Measurements from ENCODE around the gene PLXNA4. TPM values are rescaled to one million over a fixed set of nuclear protein-coding genes. Genes with fewer than 3 reads are reported as not detected.

The PLXNA4 gene
- total and polyA plus RNA-seq, 2 donors: 1.6 to 6.5 TPM

DNA sequence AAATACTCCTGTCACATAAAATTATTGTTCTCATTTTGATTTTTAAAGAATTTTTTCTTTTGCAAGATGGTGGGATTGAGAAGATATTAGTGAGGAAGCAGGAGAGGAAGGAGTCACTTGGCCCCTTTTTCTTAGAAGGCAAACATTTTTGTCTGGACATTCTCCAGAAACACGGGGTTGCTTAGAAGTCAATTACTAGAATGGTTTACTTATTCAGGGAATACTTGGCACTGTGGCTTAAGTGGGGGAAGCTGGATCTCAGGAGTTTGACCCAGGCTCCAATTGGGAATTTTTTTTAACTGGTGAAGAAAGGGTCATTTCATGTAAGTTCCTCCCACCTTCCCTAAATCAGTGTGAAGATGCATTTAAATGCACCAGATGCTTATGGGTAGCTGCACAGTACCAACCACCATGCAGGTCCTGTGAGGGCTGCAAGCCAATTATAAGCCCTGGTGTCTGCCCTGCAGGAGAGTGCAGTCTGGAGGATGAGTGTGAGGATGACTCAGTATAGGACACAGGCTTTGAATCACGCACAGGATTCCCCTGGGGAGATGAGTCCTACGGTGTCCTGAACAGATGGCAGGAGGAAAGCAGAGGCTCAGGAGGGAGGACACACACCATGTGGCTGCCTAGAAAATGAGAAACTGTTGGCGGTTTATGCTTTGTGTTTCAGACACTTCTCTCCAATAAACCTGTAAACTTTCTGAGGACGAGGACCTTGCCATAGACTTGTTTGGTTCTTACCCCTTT, 299.1 kb downstream of the PLXNA4 start:
- DNase-seq (ENCODE audit: extremely low spot score): no peak
- H3K27ac ChIP-seq (ENCODE audit: low read depth): no peak overlapping the region
- H3K36me3 ChIP-seq (ENCODE audit: insufficient read depth): no peaks in the 10 kb centered on the region
- whole genome bisulfite sequencing: 43% methylated on average over 5 of the region's 5 CpGs
- H3K4me1 ChIP-seq (ENCODE audit: insufficient read depth): no peaks in the 10 kb centered on the region
- no peak overlapping the region for H3K4me3 ChIP-seq (ENCODE audit: low read depth, low read length)

DNA sequence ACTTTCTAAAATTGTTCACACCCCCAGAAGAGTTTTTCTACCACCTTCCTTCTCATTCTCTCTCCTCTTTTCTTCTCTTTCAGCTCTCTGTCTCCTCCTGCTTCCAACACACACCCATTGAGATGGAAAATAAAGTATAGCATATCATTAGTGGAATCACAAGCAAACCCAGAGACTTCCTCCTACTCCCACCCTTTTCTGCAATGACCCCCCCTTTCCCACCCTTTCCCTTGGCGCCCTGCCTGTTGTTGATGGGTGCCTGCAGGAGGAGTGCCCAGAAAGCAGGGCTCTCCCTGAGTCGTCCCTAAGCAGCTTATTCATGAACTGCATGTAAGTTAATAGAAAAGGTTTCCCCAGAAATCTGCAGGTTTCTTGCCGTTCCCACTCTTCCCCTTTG, 300.0 kb downstream of the PLXNA4 start:
- no peak for DNase-seq (ENCODE audit: extremely low spot score)
- H3K36me3 ChIP-seq (ENCODE audit: insufficient read depth): no peaks in the 10 kb centered on the region
- WGBS: 22% methylated on average over 3 of the region's 3 CpGs
- no peaks in the 10 kb centered on the region for H3K4me1 ChIP-seq (ENCODE audit: insufficient read depth)
- no peak overlapping the region for H3K4me3 ChIP-seq (ENCODE audit: low read depth, low read length)
- H3K27ac ChIP-seq (ENCODE audit: low read depth): no peak overlapping the region

- H3K27ac ChIP-seq (ENCODE audit: low read depth): no peak overlapping the region
- no peak overlapping the region for H3K4me3 ChIP-seq (ENCODE audit: low read depth, low read length)
- no peaks in the 10 kb centered on the region for H3K36me3 ChIP-seq (ENCODE audit: insufficient read depth)
- WGBS: 63% methylated on average over 4 of the region's 4 CpGs
- DNase-seq (ENCODE audit: extremely low spot score): no peak
- H3K4me1 ChIP-seq (ENCODE audit: insufficient read depth): no peaks in the 10 kb centered on the region
These were observed 300.6 kb downstream of the PLXNA4 start for GRCh38 chr7:132275416-132276233.

DNA sequence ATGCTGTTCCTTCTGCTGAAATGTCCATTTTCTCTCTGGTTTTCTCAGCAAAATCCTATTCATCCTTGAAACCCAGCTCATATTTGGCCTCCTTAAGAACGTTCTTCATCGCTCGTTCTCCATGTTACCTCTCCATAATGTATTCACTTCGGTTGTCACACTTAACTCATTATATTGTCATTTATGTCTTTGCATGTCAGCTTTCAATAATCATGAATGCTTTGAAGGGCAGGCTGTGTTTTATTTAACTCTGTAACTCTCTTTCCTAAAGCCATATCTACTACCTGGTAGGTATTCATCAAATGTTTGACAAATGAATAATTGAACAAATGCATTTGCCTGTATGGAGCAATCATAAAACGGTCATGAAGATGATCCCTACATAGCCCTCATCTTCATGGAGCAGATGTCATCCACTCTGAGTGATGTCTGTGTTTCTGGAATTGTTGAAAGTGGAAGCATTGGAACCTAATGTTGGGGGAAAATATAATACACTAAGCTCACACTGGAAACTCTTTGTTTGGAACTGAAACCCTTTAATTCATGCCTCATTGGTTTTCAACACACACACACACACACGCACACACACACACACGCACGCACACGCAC, 303.4 kb downstream of the PLXNA4 start:
- H3K36me3 ChIP-seq (ENCODE audit: insufficient read depth): no peaks in the 10 kb centered on the region
- 78% methylated on average over 9 of the region's 9 CpGs for WGBS
- no peak overlapping the region for H3K27ac ChIP-seq (ENCODE audit: low read depth)
- H3K4me1 ChIP-seq (ENCODE audit: insufficient read depth): no peaks in the 10 kb centered on the region
- no peak for DNase-seq (ENCODE audit: extremely low spot score)
- no peak overlapping the region for H3K4me3 ChIP-seq (ENCODE audit: low read depth, low read length)

DNA sequence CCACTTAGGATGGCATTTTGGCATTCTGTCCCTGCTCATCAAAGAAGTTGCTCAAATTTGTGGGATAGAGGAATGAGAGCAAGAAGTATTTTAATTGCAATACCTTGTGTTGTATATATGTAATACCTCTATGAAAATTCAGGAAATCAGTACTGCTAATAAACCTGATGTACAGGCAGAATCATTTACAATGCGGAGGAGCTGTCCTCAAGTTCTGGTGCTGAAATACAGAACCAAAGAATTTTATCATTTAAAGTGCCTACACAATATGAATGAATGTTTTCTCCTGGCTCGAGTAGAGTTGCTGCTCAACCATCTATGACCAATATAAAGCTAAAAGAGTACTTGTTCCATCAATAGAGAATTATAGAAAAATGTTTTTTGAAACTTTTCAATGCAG, 305.8 kb downstream of the PLXNA4 start:
- WGBS: 17% methylated on average over 2 of the region's 2 CpGs
- no peaks in the 10 kb centered on the region for H3K4me1 ChIP-seq (ENCODE audit: insufficient read depth)

GRCh38 chr7:132269718-132270117, 306.6 kb downstream of the PLXNA4 start:
- no peak overlapping the region for H3K4me3 ChIP-seq (ENCODE audit: low read depth, low read length)
- DNase-seq (ENCODE audit: extremely low spot score): no peak
- no peak overlapping the region for H3K27ac ChIP-seq (ENCODE audit: low read depth)
- no peaks in the 10 kb centered on the region for H3K36me3 ChIP-seq (ENCODE audit: insufficient read depth)
- 64% methylated on average over 5 of the region's 5 CpGs for WGBS
- H3K4me1 ChIP-seq (ENCODE audit: insufficient read depth): no peaks in the 10 kb centered on the region

More for the DNA sequence above, 305.8 kb downstream of the PLXNA4 start:
- no peak for DNase-seq (ENCODE audit: extremely low spot score)
- Histone ChIP-seq H3K27ac (ENCODE audit: low read depth) (no peak overlapping the region), H3K36me3 (ENCODE audit: insufficient read depth) (no peaks in the 10 kb centered on the region), H3K4me3 (ENCODE audit: low read depth, low read length) (no peak overlapping the region)

DNA sequence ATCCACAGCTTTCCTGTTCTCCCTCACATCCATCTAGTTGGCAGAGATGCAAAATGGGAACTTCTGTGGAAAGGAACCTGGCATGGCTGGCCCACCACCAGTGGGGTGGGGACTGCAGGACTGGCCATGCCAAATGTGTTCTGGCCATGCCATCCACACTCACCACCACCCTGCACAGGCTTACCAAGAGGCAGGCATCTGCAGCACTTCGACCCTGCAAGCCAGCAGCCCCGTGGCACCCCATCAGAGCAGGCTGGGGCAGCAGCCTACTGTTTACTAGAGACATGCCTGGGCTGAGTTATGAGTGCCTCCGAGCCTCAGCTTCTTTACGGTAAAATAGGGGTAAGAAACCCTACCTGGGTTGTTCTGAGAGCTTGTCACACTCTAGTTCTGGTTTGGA, 313.1 kb downstream of the PLXNA4 start:
- DNase-seq (ENCODE audit: extremely low spot score): no peak
- no peaks in the 10 kb centered on the region for H3K36me3 ChIP-seq (ENCODE audit: insufficient read depth)
- H3K27ac ChIP-seq (ENCODE audit: low read depth): no peak overlapping the region
- no peaks in the 10 kb centered on the region for H3K4me1 ChIP-seq (ENCODE audit: insufficient read depth)
- whole genome bisulfite sequencing: 81% methylated on average over 4 of the region's 4 CpGs
- H3K4me3 ChIP-seq (ENCODE audit: low read depth, low read length): no peak overlapping the region

DNA sequence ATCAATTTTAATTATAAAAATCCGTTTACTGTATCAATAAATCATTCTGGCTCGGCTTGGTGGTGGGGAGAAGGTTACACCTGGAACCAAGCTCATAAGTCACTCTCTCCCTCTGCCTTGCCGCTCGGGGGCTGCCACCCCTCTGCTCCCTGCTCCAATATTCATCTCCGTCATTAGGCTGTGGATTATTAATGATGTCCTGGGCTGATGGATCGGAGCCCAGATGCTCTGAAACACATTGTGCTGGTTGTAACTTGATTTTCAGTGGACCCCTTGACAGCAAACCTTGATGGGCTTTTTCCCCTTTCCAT, 314.2 kb downstream of the PLXNA4 start:
- WGBS: 69% methylated on average over 6 of the region's 6 CpGs
- Histone ChIP-seq H3K4me3 (ENCODE audit: low read depth, low read length) (no peak overlapping the region), H3K27ac (ENCODE audit: low read depth) (no peak overlapping the region), H3K4me1 (ENCODE audit: insufficient read depth) (no peaks in the 10 kb centered on the region), H3K36me3 (ENCODE audit: insufficient read depth) (no peaks in the 10 kb centered on the region)
- DNase-seq (ENCODE audit: extremely low spot score): no peak

GRCh38 chr7:132261327-132262159, 314.7 kb downstream of the PLXNA4 start:
- no peak overlapping the region for H3K4me3 ChIP-seq (ENCODE audit: low read depth, low read length)
- no peaks in the 10 kb centered on the region for H3K36me3 ChIP-seq (ENCODE audit: insufficient read depth)
- WGBS: 74% methylated on average over 10 of the region's 10 CpGs
- no peak overlapping the region for H3K27ac ChIP-seq (ENCODE audit: low read depth)
- H3K4me1 ChIP-seq (ENCODE audit: insufficient read depth): no peaks in the 10 kb centered on the region
- DNase-seq (ENCODE audit: extremely low spot score): no peak

GRCh38 chr7:132258231-132258630, 318.0 kb downstream of the PLXNA4 start:
- Histone ChIP-seq H3K27ac (ENCODE audit: low read depth) (no peak overlapping the region), H3K4me1 (ENCODE audit: insufficient read depth) (no peaks in the 10 kb centered on the region)
- WGBS: 96% methylated on average over 7 of the region's 7 CpGs

GRCh38 chr7:132257253-132257652, 319.0 kb downstream of the PLXNA4 start:
- Histone ChIP-seq H3K27ac (ENCODE audit: low read depth) (no peak overlapping the region), H3K4me3 (ENCODE audit: low read depth, low read length) (no peak overlapping the region), H3K36me3 (ENCODE audit: insufficient read depth) (no peaks in the 10 kb centered on the region), H3K4me1 (ENCODE audit: insufficient read depth) (no peaks in the 10 kb centered on the region)
- no peak for DNase-seq (ENCODE audit: extremely low spot score)
- 93% methylated on average over 1 of the region's 1 CpG for WGBS

More at GRCh38 chr7:132258231-132258630, 318.0 kb downstream of the PLXNA4 start:
- DNase-seq (ENCODE audit: extremely low spot score): no peak
- Histone ChIP-seq H3K36me3 (ENCODE audit: insufficient read depth) (no peaks in the 10 kb centered on the region), H3K4me3 (ENCODE audit: low read depth, low read length) (no peak overlapping the region)

GRCh38 chr7:132256721-132257212, 319.5 kb downstream of the PLXNA4 start:
- no peak overlapping the region for H3K27ac ChIP-seq (ENCODE audit: low read depth)
- 77% methylated on average over 6 of the region's 6 CpGs for WGBS
- H3K4me1 ChIP-seq (ENCODE audit: insufficient read depth): no peaks in the 10 kb centered on the region

GRCh38 chr7:132255898-132256297, 320.4 kb downstream of the PLXNA4 start:
- Histone ChIP-seq H3K4me3 (ENCODE audit: low read depth, low read length) (no peak overlapping the region), H3K4me1 (ENCODE audit: insufficient read depth) (no peaks in the 10 kb centered on the region), H3K36me3 (ENCODE audit: insufficient read depth) (no peaks in the 10 kb centered on the region), H3K27ac (ENCODE audit: low read depth) (no peak overlapping the region)
- peak; percentile 28 for DNase-seq (ENCODE audit: extremely low spot score)
- WGBS: 53% methylated on average over 6 of the region's 6 CpGs

More at GRCh38 chr7:132256721-132257212, 319.5 kb downstream of the PLXNA4 start:
- DNase-seq (ENCODE audit: extremely low spot score): no peak
- H3K36me3 ChIP-seq (ENCODE audit: insufficient read depth): no peaks in the 10 kb centered on the region
- no peak overlapping the region for H3K4me3 ChIP-seq (ENCODE audit: low read depth, low read length)

Measured in urinary bladder (tissue), 4 donors.